Measurements from ENCODE around the gene LRRC7.

- TF ChIP-seq POLR2AphosphoS5 (IDR thresholded peaks at IDR 0.05) (no peak), CTCF (IDR thresholded peaks at IDR 0.05) (no peak), POLR2A (IDR thresholded peaks at IDR 0.05) (no peak)
Observed at GRCh38 chr1:69991644-69992043, 423.9 kb downstream of the LRRC7 start.

All from gastroesophageal sphincter (tissue), 3 donors.